K562 (cell line): ENCODE data around the gene CYP51A1.

Experiments
- CEBPB ChIP-seq: fragments of 450-650 bp; IDR thresholded peaks from 2 replicates; pipeline ENCODE4 v1.6.1; 2016; ENCODE audit warnings: missing genetic modification characterization, missing compliant biosample characterization
- CEBPG ChIP-seq, 3 experiments: fragments of 200-800 bp in 1 of 3; sonication (Bioruptor generic) in 1 of 3; sonication (generic) in 1 of 3; formaldehyde crosslinking in 1 of 3; IDR thresholded peaks in 2 of 3; conservative IDR thresholded peaks in 1 of 3; 2 replicates each; pipeline versions ENCODE4 v1.6.1 to v1.8.0; 2016 to 2022; ENCODE audit warnings: missing compliant biosample characterization in 2 of 3, missing genetic modification characterization in 2 of 3, mild to moderate bottlenecking in 1 of 3, missing genetic modification reagents in 1 of 3
- CTCF ChIP-seq, 3 experiments: IDR thresholded peaks in 2 of 3; conservative IDR thresholded peaks in 1 of 3; 2 replicates each; pipeline ENCODE4 v1.5.1; 2011 to 2012; ENCODE audit warnings: low read length in 3 of 3, mild to moderate bottlenecking in 3 of 3, control low read depth in 2 of 3, improper control_type of control experiment in 1 of 3, inconsistent platforms in 1 of 3, low read depth in 1 of 3, mixed read lengths in 1 of 3, moderate library complexity in 1 of 3; ENCODE audit not compliant: insufficient read depth in 2 of 3
- MTA3 ChIP-seq: fragments of 450-650 bp; formaldehyde crosslinking; IDR thresholded peaks from 2 replicates; pipeline ENCODE4 v1.6.1; 2017; ENCODE audit warnings: mild to moderate bottlenecking, borderline replicate concordance
- MXI1 ChIP-seq: IDR thresholded peaks from 2 replicates; pipeline ENCODE4 v1.6.1; 2011; ENCODE audit warnings: low read depth, mild to moderate bottlenecking, improper control_type of control experiment, low read length
- SMC3 ChIP-seq: conservative IDR thresholded peaks from 2 replicates; pipeline ENCODE4 v1.6.1; 2011; ENCODE audit warnings: low read depth, low read length, improper control_type of control experiment; ENCODE audit not compliant: insufficient read depth
- TAF1 ChIP-seq: IDR thresholded peaks from 2 replicates; pipeline ENCODE4 v1.6.1; 2011; ENCODE audit warnings: mild to moderate bottlenecking, low read length, moderate library complexity; ENCODE audit not compliant: insufficient read depth, control insufficient read depth, severe bottlenecking; ENCODE audit errors: extremely low read depth
- ZNF274 ChIP-seq: IDR thresholded peaks from 2 replicates; pipeline ENCODE4 v1.6.1; 2011; ENCODE audit warnings: low read depth, mild to moderate bottlenecking, low read length, moderate library complexity, borderline replicate concordance
- ZNF280B ChIP-seq: fragments of 250-450 bp; sonication (Bioruptor Pico); IDR thresholded peaks from 2 replicates; pipeline ENCODE4 v1.5.1; 2021; ENCODE audit warnings: mild to moderate bottlenecking
- TF ChIP-seq, protein P1 (sequence below): sonication (generic); formaldehyde crosslinking; IDR thresholded peaks from 2 replicates; pipeline ENCODE4 v1.8.0; 2023; ENCODE audit warnings: mild to moderate bottlenecking, missing genetic modification reagents

GRCh38 chr7:92088266-92088665 is 46.0 kb downstream of the CYP51A1 start:
- TF ChIP-seq, protein P1, sequence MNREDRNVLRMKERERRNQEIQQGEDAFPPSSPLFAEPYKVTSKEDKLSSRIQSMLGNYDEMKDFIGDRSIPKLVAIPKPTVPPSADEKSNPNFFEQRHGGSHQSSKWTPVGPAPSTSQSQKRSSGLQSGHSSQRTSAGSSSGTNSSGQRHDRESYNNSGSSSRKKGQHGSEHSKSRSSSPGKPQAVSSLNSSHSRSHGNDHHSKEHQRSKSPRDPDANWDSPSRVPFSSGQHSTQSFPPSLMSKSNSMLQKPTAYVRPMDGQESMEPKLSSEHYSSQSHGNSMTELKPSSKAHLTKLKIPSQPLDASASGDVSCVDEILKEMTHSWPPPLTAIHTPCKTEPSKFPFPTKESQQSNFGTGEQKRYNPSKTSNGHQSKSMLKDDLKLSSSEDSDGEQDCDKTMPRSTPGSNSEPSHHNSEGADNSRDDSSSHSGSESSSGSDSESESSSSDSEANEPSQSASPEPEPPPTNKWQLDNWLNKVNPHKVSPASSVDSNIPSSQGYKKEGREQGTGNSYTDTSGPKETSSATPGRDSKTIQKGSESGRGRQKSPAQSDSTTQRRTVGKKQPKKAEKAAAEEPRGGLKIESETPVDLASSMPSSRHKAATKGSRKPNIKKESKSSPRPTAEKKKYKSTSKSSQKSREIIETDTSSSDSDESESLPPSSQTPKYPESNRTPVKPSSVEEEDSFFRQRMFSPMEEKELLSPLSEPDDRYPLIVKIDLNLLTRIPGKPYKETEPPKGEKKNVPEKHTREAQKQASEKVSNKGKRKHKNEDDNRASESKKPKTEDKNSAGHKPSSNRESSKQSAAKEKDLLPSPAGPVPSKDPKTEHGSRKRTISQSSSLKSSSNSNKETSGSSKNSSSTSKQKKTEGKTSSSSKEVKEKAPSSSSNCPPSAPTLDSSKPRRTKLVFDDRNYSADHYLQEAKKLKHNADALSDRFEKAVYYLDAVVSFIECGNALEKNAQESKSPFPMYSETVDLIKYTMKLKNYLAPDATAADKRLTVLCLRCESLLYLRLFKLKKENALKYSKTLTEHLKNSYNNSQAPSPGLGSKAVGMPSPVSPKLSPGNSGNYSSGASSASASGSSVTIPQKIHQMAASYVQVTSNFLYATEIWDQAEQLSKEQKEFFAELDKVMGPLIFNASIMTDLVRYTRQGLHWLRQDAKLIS (CRISPR knock-in tag) = no peak
- TF ChIP-seq SMC3 (no peak), CTCF (IDR thresholded peaks at IDR 0.05 in 2 of 3, conservative IDR thresholded peaks at IDR 0.05 in 1 of 3; ENCODE audit: insufficient read depth in 2 of 3, low read depth in 1 of 3, low read length in 3 of 3) (no peak), ZNF274 (no peak), ZNF280B (CRISPR knock-in tag) (no peak), CEBPG (CRISPR knock-in tag; IDR thresholded peaks at IDR 0.05) (no peak), CEBPG (tag; conservative IDR thresholded peaks at IDR 0.05 in 1 of 2, IDR thresholded peaks at IDR 0.05 in 1 of 2) (no peak), TAF1 (no peak), MTA3 (no peak), MXI1 (no peak), CEBPB (tag) (no peak)
